HG03439 (cell line): Measurements from ENCODE around the gene ACMSD.
"Not testable (repeated sequence)": the region's sequence is repeated elsewhere in the genome, so short reads cannot be mapped to it uniquely, and the experiment has no call there.

Experiments
- ATAC-seq: cut with Tn5 transposase; IDR thresholded peaks from one replicate; pipeline ENCODE4 v1.9.1; 2021; ENCODE audit warnings: mild to moderate bottlenecking, moderate library complexity; ENCODE audit not compliant: unreplicated experiment

ACMSD gene

GRCh38 chr2:134838143-134838620, at the start of gene ACMSD:
ACMSD (plus strand) TSS chr2:134838616; CDS start chr2:134838683, 67 bp downstream.
- no peak for ATAC-seq

- no peak for ATAC-seq
These were observed 47.9 kb upstream of the ACMSD start for GRCh38 chr2:134790487-134790886.

- ATAC-seq = no peak
These were observed 46.8 kb upstream of the ACMSD start for GRCh38 chr2:134791616-134792015.

- ATAC-seq = no peak
These were observed 46.2 kb upstream of the ACMSD start for GRCh38 chr2:134792186-134792585.

GRCh38 chr2:134795765-134796164, 42.7 kb upstream of the ACMSD start:
- no peak for ATAC-seq

GRCh38 chr2:134796373-134796772, 42.0 kb upstream of the ACMSD start:
- no peak for ATAC-seq

- no peak for ATAC-seq
These were observed 38.5 kb upstream of the ACMSD start for GRCh38 chr2:134799936-134800335.

- no peak for ATAC-seq
These were observed 38.1 kb upstream of the ACMSD start for GRCh38 chr2:134800341-134800740.

GRCh38 chr2:134803609-134804405, 34.6 kb upstream of the ACMSD start:
- ATAC-seq = not testable (repeated sequence)

- no peak for ATAC-seq
These were observed 22.7 kb upstream of the ACMSD start for GRCh38 chr2:134815741-134816140.

- ATAC-seq = no peak
These were observed 20.1 kb upstream of the ACMSD start for GRCh38 chr2:134818321-134818720.

- ATAC-seq = no peak
These were observed 19.1 kb upstream of the ACMSD start for GRCh38 chr2:134819334-134819733.

GRCh38 chr2:134823431-134823830, 15.0 kb upstream of the ACMSD start:
- no peak for ATAC-seq

GRCh38 chr2:134823832-134824231, 14.6 kb upstream of the ACMSD start:
- no peak for ATAC-seq

GRCh38 chr2:134825716-134826115, 12.7 kb upstream of the ACMSD start:
- ATAC-seq = not testable (repeated sequence)

GRCh38 chr2:134835471-134835870, 2.9 kb upstream of the ACMSD start:
- ATAC-seq = no peak

GRCh38 chr2:134836986-134837385, 1.4 kb upstream of the ACMSD start:
- ATAC-seq = no peak

GRCh38 chr2:134839649-134840048, 1.2 kb downstream of the ACMSD start:
- no peak for ATAC-seq

GRCh38 chr2:134842930-134843490, 4.6 kb downstream of the ACMSD start:
- no peak for ATAC-seq

GRCh38 chr2:134843968-134844367, 5.6 kb downstream of the ACMSD start:
- no peak for ATAC-seq

- ATAC-seq = no peak
These were observed 6.6 kb downstream of the ACMSD start for GRCh38 chr2:134845028-134845427.

GRCh38 chr2:134845719-134846118, 7.3 kb downstream of the ACMSD start:
- ATAC-seq = no peak
